ENCODE results near the gene CBX5.
A peak's percentile ranks its signal among the peaks of the same experiment; 100 is the strongest.
"Not testable (repeated sequence)": the region's sequence is repeated elsewhere in the genome, so short reads cannot be mapped to it uniquely, and the experiment has no call there.

The CBX5 gene

DNA sequence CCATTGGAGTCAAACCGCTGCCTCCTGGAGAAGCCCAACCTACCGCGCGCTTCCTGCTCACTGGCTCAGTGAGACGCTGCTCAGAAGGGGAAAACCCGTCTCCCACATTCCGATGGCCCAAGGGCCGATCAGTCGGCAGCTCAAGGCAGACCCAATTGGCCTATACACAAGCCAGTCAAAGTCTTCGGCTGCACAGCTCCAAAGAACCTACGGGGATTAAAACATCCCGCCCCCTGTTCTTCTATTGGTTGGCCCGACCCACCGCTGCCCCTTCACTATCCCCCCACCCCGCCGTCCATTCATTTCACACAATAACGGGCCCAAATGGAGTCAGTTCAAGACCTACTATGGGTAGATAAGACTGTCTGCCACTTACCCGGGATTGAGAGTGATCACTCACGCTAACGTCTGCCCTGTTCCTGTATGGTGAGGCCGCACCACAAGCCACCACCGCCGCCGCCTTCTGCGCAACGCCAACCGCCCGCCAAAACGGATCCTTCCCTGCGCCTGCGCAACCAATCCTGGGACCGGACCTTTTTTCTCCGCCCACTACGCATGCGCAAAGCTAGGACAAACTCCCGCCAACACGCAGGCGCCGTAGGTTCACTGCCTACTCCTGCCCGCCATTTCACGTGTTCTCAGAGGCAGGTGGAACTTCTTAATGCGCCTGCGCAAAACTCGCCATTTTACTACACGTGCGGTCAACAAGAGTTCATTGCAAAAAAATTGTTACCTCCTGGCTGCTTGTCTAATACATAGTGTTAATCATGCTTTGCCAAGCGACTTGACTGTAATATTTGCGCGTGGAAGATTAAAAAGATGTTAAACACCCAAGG, at the start of gene CBX5:
Gene CBX5 (minus strand): TSS at position 491 of the 836 bp plus-strand sequence. CDS start 22,472 bp downstream, outside the sequence.
- H3K4me1 ChIP-seq (ENCODE audit: insufficient read depth, low read length), result peaks cover 20% of the 10 kb centered on the region

DNA sequence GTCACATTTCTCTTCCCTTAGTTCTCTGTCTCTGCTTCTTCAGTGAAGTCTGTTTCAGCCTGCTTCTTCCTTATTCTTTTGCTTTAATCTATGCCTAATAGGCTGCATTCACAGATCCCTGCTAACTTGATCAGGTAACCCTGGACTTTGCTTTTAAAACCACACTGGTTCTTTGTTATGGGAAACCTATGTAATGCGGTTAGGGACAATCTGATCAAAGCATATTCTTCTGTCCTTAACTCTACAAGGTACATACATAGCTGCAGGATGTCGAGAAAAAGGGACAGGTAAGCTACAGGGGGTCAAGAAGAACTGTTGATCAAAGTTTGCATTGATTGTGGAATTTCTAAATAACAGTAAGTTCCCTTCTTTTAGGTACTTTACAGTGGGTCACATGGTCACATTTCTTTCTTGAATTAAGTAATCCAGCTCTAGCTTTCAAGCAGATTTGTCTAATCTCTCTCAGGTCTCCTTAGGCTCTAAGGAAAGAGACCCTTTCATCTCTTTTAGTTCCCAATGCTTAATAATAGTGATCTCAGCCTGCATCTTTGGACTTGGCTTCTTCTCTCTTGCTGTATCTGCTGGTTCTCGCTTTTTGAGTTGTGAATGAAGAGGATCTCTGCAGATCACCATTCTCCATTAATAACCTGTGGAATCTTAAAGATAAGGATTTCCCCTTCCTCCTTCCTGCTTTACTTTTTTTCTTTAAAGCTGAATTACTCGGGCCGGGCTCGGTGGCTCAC, 48.8 kb upstream of the CBX5 start:
- H3K4me3 ChIP-seq (ENCODE audit: low read length), result no peak overlapping the region
- peaks cover 3% of the 10 kb centered on the region for H3K4me1 ChIP-seq (ENCODE audit: insufficient read depth, low read length)

More for the DNA sequence above, at the start of gene CBX5:
- no peaks in the 10 kb centered on the region for H3K9me3 ChIP-seq (ENCODE audit: insufficient read depth, low read depth, low read length)
- no peaks in the 10 kb centered on the region for H3K27me3 ChIP-seq (ENCODE audit: insufficient read depth, low read length)
- peak within 1 kb of the TSS; percentile 100 for H3K9ac ChIP-seq (ENCODE audit: low read depth, low read length)
- peaks cover 64% of the 10 kb centered on the region for H3K36me3 ChIP-seq (ENCODE audit: insufficient read depth, low read depth, low read length)
- peak within 1 kb of the TSS; percentile 94 for H3K4me3 ChIP-seq (ENCODE audit: low read length)
- H3K27ac ChIP-seq (ENCODE audit: low read length), result peak within 1 kb of the TSS; percentile 97

DNA sequence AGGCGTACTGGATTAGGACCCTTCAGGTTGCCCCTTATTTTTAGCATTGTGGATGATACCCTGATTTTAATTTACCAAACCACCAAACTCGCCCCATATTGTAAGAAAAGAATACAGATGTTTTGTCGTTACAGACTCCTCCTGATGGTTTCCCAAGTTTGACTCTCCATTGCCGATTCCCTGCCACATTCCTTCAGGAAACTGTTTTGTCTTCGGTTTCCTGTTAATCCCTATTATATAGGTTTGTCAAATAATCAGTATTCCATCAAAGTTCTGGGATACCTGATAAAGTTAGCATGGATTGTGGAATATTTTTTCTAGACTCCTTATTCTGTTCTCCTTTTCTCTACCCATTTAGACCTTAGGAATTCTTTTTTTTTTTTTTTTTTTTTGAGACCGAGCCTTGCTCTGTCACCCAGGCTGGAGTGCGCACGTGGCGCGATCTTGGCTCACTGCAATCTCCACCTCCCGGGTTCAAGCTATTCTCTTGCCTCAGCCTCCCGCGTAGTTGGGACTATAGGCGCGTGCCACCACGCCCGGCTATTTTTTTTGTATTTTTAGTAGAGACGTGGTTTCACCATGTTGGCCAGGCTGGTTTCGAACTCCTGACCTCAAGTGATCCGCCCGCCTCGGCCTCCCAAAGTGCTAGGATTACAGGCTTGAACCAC, 45.7 kb upstream of the CBX5 start:
- peak overlapping the region; percentile 98 for H3K4me3 ChIP-seq (ENCODE audit: low read length)
- H3K9me3 ChIP-seq (ENCODE audit: insufficient read depth, low read depth, low read length); H3K4me1 ChIP-seq (ENCODE audit: insufficient read depth, low read length); H3K36me3 ChIP-seq (ENCODE audit: insufficient read depth, low read depth, low read length); H3K27ac ChIP-seq (ENCODE audit: low read length); H3K27me3 ChIP-seq (ENCODE audit: insufficient read depth, low read length): not testable (repeated sequence)
- H3K9ac ChIP-seq (ENCODE audit: low read depth, low read length), result peak overlapping the region; percentile 97

More for the DNA sequence above, 48.8 kb upstream of the CBX5 start:
- Histone ChIP-seq H3K27ac (ENCODE audit: low read length) (no peak overlapping the region), H3K9me3 (ENCODE audit: insufficient read depth, low read depth, low read length) (no peaks in the 10 kb centered on the region), H3K36me3 (ENCODE audit: insufficient read depth, low read depth, low read length) (no peaks in the 10 kb centered on the region), H3K27me3 (ENCODE audit: insufficient read depth, low read length) (no peaks in the 10 kb centered on the region), H3K9ac (ENCODE audit: low read depth, low read length) (no peak overlapping the region)

DNA sequence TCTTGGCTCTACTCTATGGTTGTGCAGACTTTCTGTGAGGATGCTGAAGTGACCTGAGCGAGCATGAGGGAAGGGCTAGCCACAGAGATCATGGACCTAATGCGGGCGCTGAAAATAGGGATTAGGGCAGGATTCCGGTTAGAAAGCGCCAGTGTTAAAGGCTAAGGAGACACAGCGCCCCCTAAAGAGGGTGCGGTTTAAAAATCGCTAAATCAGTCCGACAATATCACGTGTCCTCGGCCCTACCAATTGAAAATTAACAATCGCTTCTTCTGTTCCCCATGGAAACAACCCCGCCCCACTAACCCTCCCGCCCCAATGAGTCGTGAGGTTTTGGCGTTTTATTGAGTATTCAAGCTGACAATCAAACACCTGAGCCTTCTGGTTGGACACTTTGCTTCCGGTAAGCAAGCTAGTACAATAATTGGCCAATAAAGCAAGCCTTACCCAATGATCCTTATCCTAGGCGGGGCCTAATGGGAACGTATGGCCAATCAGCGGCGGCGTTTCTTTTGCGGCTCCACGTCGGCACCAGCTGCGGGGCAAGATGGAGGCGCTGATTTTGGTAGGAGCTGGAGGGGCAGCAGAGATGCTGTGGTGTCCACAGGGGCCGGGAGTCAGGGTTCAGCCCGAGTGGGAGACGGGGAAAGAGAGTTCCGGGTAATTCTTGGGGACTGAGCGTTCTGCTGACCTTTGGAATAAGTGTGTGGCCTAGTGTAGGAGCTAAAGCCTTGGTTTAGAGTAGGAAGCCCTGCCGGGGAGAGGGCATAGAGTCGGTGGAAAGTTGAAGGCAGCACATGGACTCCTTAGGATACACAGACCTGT, 44.9 kb upstream of the CBX5 start, which contains the start of gene COPZ1:
Gene COPZ1 (plus strand): TSS at position 515 of the 825 bp plus-strand sequence. CDS start 33 bp downstream, at position 548.
- Histone ChIP-seq H3K27me3 (ENCODE audit: insufficient read depth, low read length) (no peaks in the 10 kb centered on the region), H3K27ac (ENCODE audit: low read length) (no peak within 1 kb of the TSS), H3K4me1 (ENCODE audit: insufficient read depth, low read length) (peaks cover 3% of the 10 kb centered on the region), H3K36me3 (ENCODE audit: insufficient read depth, low read depth, low read length) (no peaks in the 10 kb centered on the region), H3K9me3 (ENCODE audit: insufficient read depth, low read depth, low read length) (no peaks in the 10 kb centered on the region), H3K9ac (ENCODE audit: low read depth, low read length) (peak within 1 kb of the TSS; percentile 97), H3K4me3 (ENCODE audit: low read length) (peak within 1 kb of the TSS; percentile 98)

DNA sequence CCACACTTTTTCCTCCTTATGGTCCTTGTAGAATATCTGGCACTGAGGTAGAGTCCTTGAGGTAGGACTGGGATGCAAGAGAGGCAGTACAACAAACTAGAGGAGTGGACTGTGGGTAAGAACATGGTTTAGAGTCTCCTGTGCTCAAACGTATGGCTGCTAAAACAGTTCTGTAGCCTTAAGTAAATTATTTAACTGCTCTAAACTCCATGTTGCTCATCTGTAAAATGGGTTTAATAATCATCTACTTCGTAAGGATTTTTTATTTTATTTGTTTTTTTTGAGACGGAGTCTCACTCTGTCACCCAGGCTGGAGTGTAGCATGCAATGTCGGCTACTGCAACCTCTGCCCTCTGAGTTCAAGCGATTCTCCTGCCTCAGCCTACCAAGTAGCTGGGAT, 41.4 kb upstream of the CBX5 start:
- H3K4me1 ChIP-seq (ENCODE audit: insufficient read depth, low read length), result no peaks in the 10 kb centered on the region; the same call in 1 of the 2 replicates
- H3K9me3 ChIP-seq (ENCODE audit: insufficient read depth, low read depth, low read length), result no peaks in the 10 kb centered on the region
- no peaks in the 10 kb centered on the region for H3K36me3 ChIP-seq (ENCODE audit: insufficient read depth, low read depth, low read length)
- H3K27me3 ChIP-seq (ENCODE audit: insufficient read depth, low read length), result no peaks in the 10 kb centered on the region
- no peak overlapping the region for H3K4me3 ChIP-seq (ENCODE audit: low read length)
- no peak overlapping the region for H3K9ac ChIP-seq (ENCODE audit: low read depth, low read length)
- H3K27ac ChIP-seq (ENCODE audit: low read length), result no peak overlapping the region

DNA sequence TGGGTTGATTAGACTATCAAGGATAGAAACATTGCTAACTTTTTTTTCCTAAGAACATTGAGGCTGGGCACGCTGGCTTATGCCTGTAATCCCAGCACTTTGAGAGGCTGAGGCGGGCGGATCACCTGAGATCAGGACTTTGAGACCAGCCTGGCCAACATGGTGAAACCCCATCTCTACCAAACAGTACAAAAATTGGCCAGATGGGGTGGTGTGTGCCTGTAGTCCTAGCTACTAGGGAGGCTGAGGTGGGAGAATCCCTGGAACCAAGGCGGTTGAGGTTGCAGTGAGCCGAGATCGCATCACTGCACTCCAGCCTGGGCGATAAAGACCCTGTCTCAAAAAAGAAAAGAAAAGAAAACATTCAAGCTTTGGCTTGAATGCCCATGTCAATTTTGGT, 32.4 kb upstream of the CBX5 start:
- not testable (repeated sequence) for H3K27me3 ChIP-seq (ENCODE audit: insufficient read depth, low read length)

DNA sequence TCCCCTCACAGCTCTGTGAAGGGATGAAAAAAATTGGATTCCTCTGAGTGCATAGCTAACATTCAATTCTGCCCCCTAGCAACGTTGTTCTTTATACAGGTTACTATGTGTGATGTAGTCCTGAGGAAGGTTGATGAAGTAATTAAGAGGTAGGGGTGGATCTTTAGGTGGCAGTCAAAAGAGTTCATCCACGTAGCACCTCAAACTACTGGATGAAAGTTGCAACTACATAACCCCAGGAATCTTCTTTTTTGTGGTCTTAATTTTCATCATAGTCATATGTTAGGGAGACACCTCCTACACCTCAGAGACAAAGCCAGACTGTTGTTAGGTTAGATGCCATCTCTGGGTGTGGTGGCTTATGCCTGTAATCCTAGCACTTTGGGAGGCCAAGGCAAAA, 31.1 kb upstream of the CBX5 start:
- no peak overlapping the region for H3K4me3 ChIP-seq (ENCODE audit: low read length)
- H3K9me3 ChIP-seq (ENCODE audit: insufficient read depth, low read depth, low read length), result no peaks in the 10 kb centered on the region
- no peak overlapping the region for H3K27ac ChIP-seq (ENCODE audit: low read length)
- H3K9ac ChIP-seq (ENCODE audit: low read depth, low read length), result no peak overlapping the region
- H3K27me3 ChIP-seq (ENCODE audit: insufficient read depth, low read length), result no peaks in the 10 kb centered on the region
- no peaks in the 10 kb centered on the region for H3K4me1 ChIP-seq (ENCODE audit: insufficient read depth, low read length)
- H3K36me3 ChIP-seq (ENCODE audit: insufficient read depth, low read depth, low read length), result no peaks in the 10 kb centered on the region

More for the DNA sequence above, 32.4 kb upstream of the CBX5 start:
- not testable (repeated sequence) for H3K4me3 ChIP-seq (ENCODE audit: low read length); H3K36me3 ChIP-seq (ENCODE audit: insufficient read depth, low read depth, low read length); H3K27ac ChIP-seq (ENCODE audit: low read length); H3K9ac ChIP-seq (ENCODE audit: low read depth, low read length); H3K4me1 ChIP-seq (ENCODE audit: insufficient read depth, low read length); H3K9me3 ChIP-seq (ENCODE audit: insufficient read depth, low read depth, low read length)

DNA sequence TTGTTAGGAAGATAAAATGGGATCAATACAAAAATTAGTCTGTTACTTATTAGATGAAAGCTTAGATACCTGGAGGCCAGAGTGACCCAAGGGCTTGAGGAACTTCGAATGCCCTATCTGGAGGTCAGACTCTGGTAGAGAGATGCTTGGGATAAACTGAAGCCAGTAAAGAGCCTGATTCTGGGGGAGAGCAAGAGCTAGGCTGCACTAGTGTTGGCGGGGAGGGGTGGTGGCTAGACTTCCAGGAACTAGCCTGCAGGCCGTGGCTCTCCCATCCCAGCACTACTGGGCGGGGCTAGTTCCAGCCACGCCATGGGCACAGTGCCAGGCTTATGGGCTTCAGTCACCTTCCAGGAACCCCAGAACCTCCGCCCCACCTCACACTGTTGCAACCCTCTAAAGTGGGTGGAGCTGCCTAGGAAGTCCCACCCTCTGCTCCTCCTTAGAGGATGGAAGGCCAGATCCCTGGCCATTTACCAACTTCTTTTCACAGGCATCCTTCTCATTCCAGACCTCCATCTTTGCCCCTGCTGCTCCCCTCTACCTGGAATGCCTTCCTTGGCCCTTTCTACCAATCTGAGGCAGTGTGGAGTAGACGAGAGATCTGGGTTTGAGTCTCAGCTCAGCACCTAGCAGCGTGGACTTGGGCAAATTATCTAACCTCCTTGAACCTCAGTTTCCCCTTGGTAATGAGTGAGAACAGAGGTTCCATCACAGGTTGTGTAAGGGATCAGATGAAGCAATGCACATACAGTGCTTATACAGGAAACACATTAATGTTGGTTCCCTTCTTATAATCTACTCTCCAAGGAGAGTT, 27.2 kb upstream of the CBX5 start:
- Histone ChIP-seq H3K27me3 (ENCODE audit: insufficient read depth, low read length) (no peaks in the 10 kb centered on the region), H3K27ac (ENCODE audit: low read length) (no peak overlapping the region), H3K9ac (ENCODE audit: low read depth, low read length) (no peak overlapping the region), H3K36me3 (ENCODE audit: insufficient read depth, low read depth, low read length) (no peaks in the 10 kb centered on the region), H3K4me1 (ENCODE audit: insufficient read depth, low read length) (peaks cover 16% of the 10 kb centered on the region), H3K9me3 (ENCODE audit: insufficient read depth, low read depth, low read length) (no peaks in the 10 kb centered on the region), H3K4me3 (ENCODE audit: low read length) (no peak overlapping the region)

DNA sequence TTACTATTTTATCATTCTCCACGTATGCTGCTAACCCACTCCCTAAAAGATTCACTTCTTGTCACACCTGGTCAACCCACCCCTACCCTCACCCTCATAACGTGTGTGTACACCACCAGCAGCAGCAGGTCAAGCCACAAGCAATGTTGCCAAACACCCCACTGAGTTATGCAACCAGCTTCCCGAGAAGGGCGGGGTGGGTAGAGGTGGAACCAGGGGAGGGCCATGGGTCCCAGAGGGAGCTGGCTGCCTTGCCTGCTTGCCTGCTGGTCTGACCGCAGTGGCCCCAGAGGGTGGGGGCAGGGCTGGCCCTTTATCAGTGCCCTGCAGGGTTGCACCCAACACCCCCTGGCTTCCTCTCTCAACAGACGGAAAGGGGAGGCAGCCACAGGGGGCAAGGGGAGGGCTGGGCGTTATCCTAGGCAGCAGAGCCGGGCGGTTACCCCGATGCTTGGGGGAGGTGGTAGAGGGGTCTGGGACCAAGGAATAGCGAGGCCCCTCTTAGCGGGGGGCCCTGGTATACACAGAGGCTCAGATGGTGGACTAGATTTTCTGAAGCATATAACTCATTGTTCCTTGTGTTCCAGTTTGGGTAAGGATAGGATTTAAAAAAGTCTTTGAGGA, 24.4 kb upstream of the CBX5 start:
- 0 out of 2 replicates have a peak overlapping the region, but pooled peaks have one; percentile 5 for H3K9ac ChIP-seq (ENCODE audit: low read depth, low read length)
- H3K4me1 ChIP-seq (ENCODE audit: insufficient read depth, low read length), result peaks cover 35% of the 10 kb centered on the region
- no peak overlapping the region for H3K27ac ChIP-seq (ENCODE audit: low read length)
- no peaks in the 10 kb centered on the region for H3K9me3 ChIP-seq (ENCODE audit: insufficient read depth, low read depth, low read length)
- H3K36me3 ChIP-seq (ENCODE audit: insufficient read depth, low read depth, low read length), result no peaks in the 10 kb centered on the region
- peaks cover 12% of the 10 kb centered on the region for H3K27me3 ChIP-seq (ENCODE audit: insufficient read depth, low read length)
- peak overlapping the region; percentile 10 for H3K4me3 ChIP-seq (ENCODE audit: low read length)

DNA sequence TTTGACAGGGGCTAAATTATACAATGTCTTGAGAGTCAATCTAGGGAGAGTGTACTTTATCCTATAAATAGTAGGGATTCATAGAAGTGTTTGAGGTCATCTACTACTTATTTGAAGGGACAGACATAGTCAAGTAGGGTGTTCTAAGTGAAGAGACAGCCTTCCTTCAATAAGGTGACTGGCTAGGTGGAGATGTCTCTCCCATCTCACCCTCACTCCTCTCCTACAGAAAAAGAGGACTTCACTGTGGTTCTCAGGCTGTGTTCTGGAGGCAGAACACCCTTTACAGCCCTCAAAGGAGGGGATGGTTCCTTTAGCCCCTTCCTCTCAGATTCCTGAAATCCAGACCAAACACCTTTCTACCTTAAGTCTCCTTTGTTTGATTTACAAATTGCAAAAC, 23.7 kb upstream of the CBX5 start:
- Histone ChIP-seq H3K27me3 (ENCODE audit: insufficient read depth, low read length) (peaks cover 16% of the 10 kb centered on the region), H3K4me1 (ENCODE audit: insufficient read depth, low read length) (peaks cover 35% of the 10 kb centered on the region), H3K27ac (ENCODE audit: low read length) (no peak overlapping the region), H3K9me3 (ENCODE audit: insufficient read depth, low read depth, low read length) (no peaks in the 10 kb centered on the region), H3K9ac (ENCODE audit: low read depth, low read length) (0 out of 2 replicates have a peak overlapping the region, but pooled peaks have one; percentile 5), H3K4me3 (ENCODE audit: low read length) (peak overlapping the region; percentile 10; the same call in 1 of the 2 replicates), H3K36me3 (ENCODE audit: insufficient read depth, low read depth, low read length) (no peaks in the 10 kb centered on the region)

Measured in iPS-20b (cell line).